IMR-90 (cell line): ENCODE measurements around the gene CRY2. TPM values are rescaled to one million over a fixed set of nuclear protein-coding genes. Genes with fewer than 3 reads are reported as not detected.

Experiments used
- ATAC-seq: fragments of 200-7000 bp; cut with Tn5 transposase; 2 replicates; pipeline ENCODE4 v1.9.1; 2020; ENCODE audit warnings: low read depth, mild to moderate bottlenecking, moderate library complexity
- BruUV-seq: library from RNA; stranded (reverse); fragments of 400-500 nt; replicated peaks from 2 replicates; lab custom pipeline; 2021; lab: Mats Ljungman, UMichigan
- CTCF ChIA-PET: fragments of 300-600 bp; formaldehyde crosslinking; extraction: SDS; loops from one replicate; lab custom pipeline; 2021; ENCODE audit warnings: antibody characterized with exemption; lab: Yijun Ruan, JAX
- POLR2A ChIA-PET: fragments of 300-600 bp; sonication (Branson Sonifier 250); formaldehyde crosslinking; loops from one replicate; lab custom pipeline; 2022; ENCODE audit warnings: antibody characterized with exemption; ENCODE audit not compliant: unreplicated experiment; lab: Charles Lee
- DNase-seq: peaks from one replicate; pipeline ENCODE4 v3.0.0; 2013
- H2AFZ ChIP-seq: replicated peaks from 2 replicates; pipeline ENCODE3; 2013; ENCODE audit warnings: low read length, mild to moderate bottlenecking; ENCODE audit not compliant: poor library complexity
- H2AK5ac ChIP-seq: 2 replicates; pipeline ENCODE4 v1.6.1; 2013; ENCODE audit warnings: low read depth, low read length, inconsistent platforms
- H2AK9ac ChIP-seq: replicated peaks from 2 replicates; pipeline ENCODE3; 2013; ENCODE audit warnings: mild to moderate bottlenecking, low read depth, low read length, moderate library complexity; ENCODE audit not compliant: poor library complexity
- H2BK120ac ChIP-seq: 2 replicates; pipeline ENCODE4 v1.6.1; 2013; ENCODE audit warnings: low read depth, low read length, inconsistent platforms
- H2BK15ac ChIP-seq: 3 replicates; pipeline ENCODE4 v1.6.1; 2013; ENCODE audit warnings: low read depth, low read length, inconsistent platforms
- H2BK20ac ChIP-seq: 2 replicates; pipeline ENCODE4 v1.6.1; 2013; ENCODE audit warnings: low read depth, mild to moderate bottlenecking, inconsistent platforms, low read length, moderate library complexity
- H2BK5ac ChIP-seq: 2 replicates; pipeline ENCODE4 v1.6.1; 2013; ENCODE audit warnings: mild to moderate bottlenecking, low read depth, low read length, inconsistent platforms; ENCODE audit not compliant: poor library complexity, severe bottlenecking
- H3K14ac ChIP-seq: replicated peaks from 2 replicates; pipeline ENCODE4 v1.6.1; 2013; ENCODE audit warnings: low read depth, low read length, inconsistent platforms
- H3K18ac ChIP-seq: 2 replicates; pipeline ENCODE4 v1.6.1; 2013; ENCODE audit warnings: low read depth, low read length, control low read depth
- H3K23ac ChIP-seq: 2 replicates; pipeline ENCODE4 v1.6.1; 2013; ENCODE audit warnings: low read depth, low read length, inconsistent platforms
- H3K27ac ChIP-seq: 2 replicates; pipeline ENCODE4 v1.5.1; 2013; ENCODE audit warnings: mild to moderate bottlenecking, control low read depth, low read length; ENCODE audit not compliant: insufficient read depth
- H3K27me3 ChIP-seq: 2 replicates; pipeline ENCODE4 v1.6.1; 2013; ENCODE audit warnings: low read length; ENCODE audit not compliant: control insufficient read depth, insufficient read depth
- H3K36me3 ChIP-seq: 2 replicates; pipeline ENCODE4 v1.6.1; 2013; ENCODE audit warnings: low read length, mixed read lengths; ENCODE audit not compliant: control insufficient read depth, insufficient read depth
- H3K4ac ChIP-seq: 2 replicates; pipeline ENCODE4 v1.6.1; 2013; ENCODE audit warnings: low read depth, low read length, inconsistent platforms
- H3K4me1 ChIP-seq: 2 replicates; pipeline ENCODE4 v1.6.1; 2013; ENCODE audit warnings: low read length, mixed read lengths; ENCODE audit not compliant: control insufficient read depth, insufficient read depth
- H3K4me2 ChIP-seq: 2 replicates; pipeline ENCODE4 v1.6.1; 2013; ENCODE audit warnings: low read depth, mild to moderate bottlenecking, control low read depth, low read length, moderate library complexity
- H3K4me3 ChIP-seq: 2 replicates; pipeline ENCODE4 v1.5.1; 2013; ENCODE audit warnings: low read depth, mild to moderate bottlenecking, control low read depth, low read length, moderate library complexity; ENCODE audit not compliant: insufficient read depth
- H3K56ac ChIP-seq: 2 replicates; pipeline ENCODE4 v1.6.1; 2013; ENCODE audit warnings: low read length, inconsistent platforms; ENCODE audit not compliant: insufficient read depth; ENCODE audit errors: extremely low read depth
- H3K79me1 ChIP-seq, 2 experiments: 2 replicates each; pipeline ENCODE4 v1.6.1; 2013; ENCODE audit warnings: low read length in 2 of 2, inconsistent platforms in 1 of 2, low read depth in 1 of 2
- H3K9ac ChIP-seq: 2 replicates; pipeline ENCODE4 v1.6.1; 2013; ENCODE audit warnings: low read depth, low read length, control low read depth
- H3K9me1 ChIP-seq: 2 replicates; pipeline ENCODE4 v1.6.1; 2013; ENCODE audit warnings: low read length, inconsistent platforms; ENCODE audit not compliant: insufficient read depth
- H3K9me3 ChIP-seq: 2 replicates; pipeline ENCODE4 v1.6.1; 2013; ENCODE audit warnings: low read length; ENCODE audit not compliant: control insufficient read depth, insufficient read depth
- H4K20me1 ChIP-seq: 2 replicates; pipeline ENCODE4 v1.6.1; 2013; ENCODE audit warnings: low read length, inconsistent platforms; ENCODE audit not compliant: insufficient read depth
- H4K5ac ChIP-seq: 2 replicates; pipeline ENCODE4 v1.6.1; 2013; ENCODE audit warnings: mild to moderate bottlenecking, low read depth, low read length, control low read depth
- H4K8ac ChIP-seq, 2 experiments: 2 replicates each; pipeline ENCODE4 v1.6.1; 2013; ENCODE audit warnings: low read depth in 2 of 2, low read length in 2 of 2, control low read depth in 1 of 2, inconsistent platforms in 1 of 2
- H4K91ac ChIP-seq: 2 replicates; pipeline ENCODE4 v1.6.1; 2013; ENCODE audit warnings: low read depth, low read length, inconsistent platforms; ENCODE audit not compliant: insufficient read depth
- CEBPB ChIP-seq: IDR thresholded peaks from 2 replicates; pipeline ENCODE4 v1.6.1; 2012; ENCODE audit warnings: low read depth, low read length, improper control_type of control experiment
- CHD1 ChIP-seq: IDR thresholded peaks from 2 replicates; pipeline ENCODE4 v1.6.1; 2012; ENCODE audit warnings: low read depth, low read length, improper control_type of control experiment
- CTCF ChIP-seq: conservative IDR thresholded peaks from 2 replicates; pipeline ENCODE4 v1.5.1; 2012; ENCODE audit warnings: mild to moderate bottlenecking, low read depth, low read length, improper control_type of control experiment
- ELK1 ChIP-seq: fragments of 150-350 bp; IDR thresholded peaks from 2 replicates; pipeline ENCODE4 v1.6.1; 2016; ENCODE audit warnings: low read depth, mild to moderate bottlenecking, low read length, moderate library complexity, borderline replicate concordance
- FOS ChIP-seq: fragments of 150-350 bp; IDR thresholded peaks from 2 replicates; pipeline ENCODE4 v1.6.1; 2016; ENCODE audit warnings: low read depth, low read length
- MAFK ChIP-seq: IDR thresholded peaks from 2 replicates; pipeline ENCODE4 v1.6.1; 2012; ENCODE audit warnings: low read depth, low read length, improper control_type of control experiment
- MAZ ChIP-seq: IDR thresholded peaks from 2 replicates; pipeline ENCODE4 v1.6.1; 2012; ENCODE audit warnings: low read depth, mild to moderate bottlenecking, low read length, improper control_type of control experiment, moderate library complexity, borderline replicate concordance
- MXI1 ChIP-seq: IDR thresholded peaks from 2 replicates; pipeline ENCODE4 v1.6.1; 2012; ENCODE audit warnings: low read depth, mild to moderate bottlenecking, low read length, moderate library complexity, borderline replicate concordance
- POLR2A ChIP-seq: IDR thresholded peaks from 2 replicates; pipeline ENCODE4 v1.6.1; 2012; ENCODE audit warnings: mild to moderate bottlenecking, low read depth, low read length
- RAD21 ChIP-seq: IDR thresholded peaks from 2 replicates; pipeline ENCODE4 v1.6.1; 2012; ENCODE audit warnings: low read length, improper control_type of control experiment
- RCOR1 ChIP-seq: IDR thresholded peaks from 2 replicates; pipeline ENCODE4 v1.6.1; 2012; ENCODE audit warnings: mild to moderate bottlenecking, low read length, improper control_type of control experiment; ENCODE audit not compliant: insufficient replicate concordance
- RFX5 ChIP-seq: IDR thresholded peaks from 2 replicates; pipeline ENCODE4 v1.8.0; 2012; ENCODE audit warnings: low read depth, mild to moderate bottlenecking, low read length, moderate library complexity
- SMC3 ChIP-seq: fragments of 150-350 bp; IDR thresholded peaks from 2 replicates; pipeline ENCODE4 v1.6.1; 2016; ENCODE audit warnings: low read depth, mild to moderate bottlenecking, antibody characterized with exemption, low read length, moderate library complexity
- USF2 ChIP-seq: fragments of 150-350 bp; IDR thresholded peaks from 2 replicates; pipeline ENCODE4 v1.6.1; 2017; ENCODE audit warnings: mild to moderate bottlenecking, antibody characterized with exemption, low read length, low read depth
- WGBS, 2 experiments: methylation state at CpG; one replicate each; pipeline versions ENCODE4 v1.1.5 to v1.1.7; 2013; ENCODE audit warnings: missing lambda C conversion rate in 2 of 2; ENCODE audit not compliant: insufficient read length in 1 of 2; ENCODE audit errors: extremely low coverage in 2 of 2; 5-methylcytosine and 5-hydroxymethylcytosine counted together
- dilution Hi-C: fragments of 300-500 bp; cut with HindIII; formaldehyde crosslinking; loops from one replicate; pipeline ENCODE4 v1.14.3; 2018; ENCODE audit warnings: low sequenced_read_pairs; ENCODE audit not compliant: unreplicated experiment
- in situ Hi-C: fragments of 300-500 bp; cut with MboI; formaldehyde crosslinking; loops from 3 replicates; pipeline ENCODE4 v1.14.3; 2019; ENCODE audit warnings: low sequenced_read_pairs, inconsistent platforms, mixed read lengths
- intact Hi-C: fragments of 100-400 bp; cut with micrococcal nuclease; formaldehyde crosslinking; loops from 2 replicates; pipeline ENCODE4 v1.10.0; 2022
- polyA plus RNA-seq, 3 experiments: library from polyadenylated mRNA; depleted of rRNA; stranded (reverse); fragments of >200 nt; gene quantifications; 2 replicates each; pipeline ENCODE4 v1.2.3, GENCODE V29; 2012; ENCODE audit warnings: low replicate concordance in 1 of 3
- total RNA-seq: library from RNA; depleted of rRNA; stranded (reverse); fragments of >200 nt; gene quantifications from 2 replicates; pipeline ENCODE4 v1.2.3, GENCODE V29; 2012

CRY2 gene
- total and polyA plus RNA-seq, 2 of the 4 experiments (the other 2 are of a cell fraction), result 12.2 to 13.1 TPM

GRCh38 chr11:45809456-45810395 lies 37.5 kb upstream of the CRY2 start:
- Histone ChIP-seq H4K20me1 (peaks cover 36% of the 10 kb centered on the region), H4K8ac (no peak overlapping the region), H3K14ac (no peak overlapping the region), H4K91ac (no peak overlapping the region), H3K4me1 (peaks cover 20% of the 10 kb centered on the region), H2AFZ (no peak overlapping the region), H3K23ac (no peak overlapping the region), H3K27me3 (no peaks in the 10 kb centered on the region), H2AK9ac (no peak overlapping the region), H3K9me3 (no peaks in the 10 kb centered on the region), H3K36me3 (peaks cover 38% of the 10 kb centered on the region), H2AK5ac (no peak overlapping the region), H3K9ac (no peak overlapping the region), H3K18ac (no peak overlapping the region), H3K4me2 (no peak overlapping the region), H3K4me3 (no peak overlapping the region), H3K27ac (no peak overlapping the region), H4K5ac (no peak overlapping the region), H3K79me1 (peaks cover 42 to 58% of the 10 kb centered on the region in 2 experiments), H2BK15ac (no peak overlapping the region), H2BK120ac (no peak overlapping the region), H3K56ac (no peak overlapping the region), H3K9me1 (peaks cover 27% of the 10 kb centered on the region), H3K4ac (no peak overlapping the region), H2BK20ac (no peak overlapping the region), H2BK5ac (no peak overlapping the region)
- no TSS peak for BruUV-seq
- DNase-seq (no peak), ATAC-seq (no peak)
- TF ChIP-seq CTCF (no peak), MXI1 (no peak), POLR2A (no peak), RCOR1 (no peak), CHD1 (no peak), CEBPB (no peak), RFX5 (no peak), MAZ (no peak), MAFK (no peak), FOS (no peak), USF2 (no peak), SMC3 (no peak), RAD21 (no peak), ELK1 (no peak)
- 94% methylated on average over 5 of the region's 11 CpGs; no CpG with 5 or more reads in 1 of the 2 experiments for WGBS, 2 experiments
- in situ Hi-C loops (loop anchor here (25.0 kb wide), 1 partner anchor 1247 kb away; the partner anchor contains the start of gene CD82), dilution Hi-C loops (no loop called here), intact Hi-C loops (no loop called here)
- ChIA-PET POLR2A (no interaction called here), CTCF (no interaction called here)
